VCaP (cell line): ENCODE data around the gene PNLIPRP2.

Source experiments
- H3K27ac ChIP-seq: fragments of 450-650 bp; 2 replicates; pipeline ENCODE4 v1.5.1; 2017
- TF ChIP-seq, protein P1 (sequence below): fragments of 450-650 bp; conservative IDR thresholded peaks from 2 replicates; pipeline ENCODE4 v1.5.1; 2017; ENCODE audit warnings: mild to moderate bottlenecking, moderate library complexity

PNLIPRP2 gene

GRCh38 chr10:116620423-116621400, at the start of gene PNLIPRP2:
Gene PNLIPRP2 (plus strand): TSS chr10:116620953.
- TF ChIP-seq, protein P1, sequence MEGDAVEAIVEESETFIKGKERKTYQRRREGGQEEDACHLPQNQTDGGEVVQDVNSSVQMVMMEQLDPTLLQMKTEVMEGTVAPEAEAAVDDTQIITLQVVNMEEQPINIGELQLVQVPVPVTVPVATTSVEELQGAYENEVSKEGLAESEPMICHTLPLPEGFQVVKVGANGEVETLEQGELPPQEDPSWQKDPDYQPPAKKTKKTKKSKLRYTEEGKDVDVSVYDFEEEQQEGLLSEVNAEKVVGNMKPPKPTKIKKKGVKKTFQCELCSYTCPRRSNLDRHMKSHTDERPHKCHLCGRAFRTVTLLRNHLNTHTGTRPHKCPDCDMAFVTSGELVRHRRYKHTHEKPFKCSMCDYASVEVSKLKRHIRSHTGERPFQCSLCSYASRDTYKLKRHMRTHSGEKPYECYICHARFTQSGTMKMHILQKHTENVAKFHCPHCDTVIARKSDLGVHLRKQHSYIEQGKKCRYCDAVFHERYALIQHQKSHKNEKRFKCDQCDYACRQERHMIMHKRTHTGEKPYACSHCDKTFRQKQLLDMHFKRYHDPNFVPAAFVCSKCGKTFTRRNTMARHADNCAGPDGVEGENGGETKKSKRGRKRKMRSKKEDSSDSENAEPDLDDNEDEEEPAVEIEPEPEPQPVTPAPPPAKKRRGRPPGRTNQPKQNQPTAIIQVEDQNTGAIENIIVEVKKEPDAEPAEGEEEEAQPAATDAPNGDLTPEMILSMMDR, result no peak
- no peak within 1 kb of the TSS for H3K27ac ChIP-seq

DNA sequence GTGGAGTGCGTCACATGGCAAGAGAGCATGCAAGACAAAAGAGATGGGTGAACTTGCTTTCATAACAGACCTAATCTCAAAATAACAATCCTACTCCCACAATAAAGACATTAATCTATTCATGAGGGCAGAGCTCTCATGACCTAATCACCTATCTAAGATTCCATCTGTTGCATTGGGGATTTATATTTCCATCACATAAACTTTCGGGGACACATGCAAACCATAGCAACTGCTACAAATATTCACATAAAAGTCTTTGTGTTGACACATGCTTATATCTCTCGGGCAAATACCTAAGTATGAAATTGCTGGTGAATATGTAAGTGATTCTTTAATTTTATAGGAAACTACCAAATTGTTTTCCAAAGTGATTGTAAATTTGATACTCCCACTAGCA, 46.0 kb upstream of the PNLIPRP2 start:
- H3K27ac ChIP-seq, result no peak overlapping the region
- TF ChIP-seq, protein P1, result no peak

DNA sequence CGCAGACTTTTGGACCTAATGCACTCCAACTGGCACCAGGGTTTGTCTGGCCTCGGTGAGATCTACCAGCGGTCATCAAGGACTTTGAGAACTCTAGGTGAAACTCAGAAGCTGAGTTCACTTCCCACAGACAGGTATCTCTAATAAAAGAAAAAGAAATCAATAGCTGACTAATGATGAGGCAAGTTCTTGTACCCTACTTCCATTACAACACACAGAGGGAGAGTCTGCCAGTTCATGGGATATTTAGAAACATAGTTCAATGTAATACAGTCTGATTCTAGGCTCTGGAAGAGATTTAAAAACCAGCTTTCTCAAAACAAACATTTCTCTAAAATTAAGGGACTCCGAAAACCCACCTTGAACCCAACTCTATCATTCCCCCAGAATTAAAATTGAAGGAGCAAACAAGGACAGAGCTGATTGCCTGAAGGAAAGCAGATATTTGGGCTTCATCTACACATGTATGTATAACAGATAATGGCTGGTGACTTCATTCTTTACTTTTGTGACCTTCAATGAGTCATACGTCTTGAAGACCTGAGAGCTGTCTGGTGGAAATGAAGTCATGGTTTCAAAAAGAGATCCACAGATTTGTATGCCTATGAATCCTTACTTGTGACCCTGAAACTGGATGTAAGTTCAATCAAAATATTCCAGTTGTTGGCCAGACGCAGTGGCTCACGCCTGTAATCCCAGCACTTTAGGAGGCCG, 32.7 kb upstream of the PNLIPRP2 start:
- H3K27ac ChIP-seq, result no peak overlapping the region
- TF ChIP-seq, protein P1, result no peak

GRCh38 chr10:116588995-116589394, 31.8 kb upstream of the PNLIPRP2 start:
- H3K27ac ChIP-seq, result no peak overlapping the region
- TF ChIP-seq, protein P1, result no peak

DNA sequence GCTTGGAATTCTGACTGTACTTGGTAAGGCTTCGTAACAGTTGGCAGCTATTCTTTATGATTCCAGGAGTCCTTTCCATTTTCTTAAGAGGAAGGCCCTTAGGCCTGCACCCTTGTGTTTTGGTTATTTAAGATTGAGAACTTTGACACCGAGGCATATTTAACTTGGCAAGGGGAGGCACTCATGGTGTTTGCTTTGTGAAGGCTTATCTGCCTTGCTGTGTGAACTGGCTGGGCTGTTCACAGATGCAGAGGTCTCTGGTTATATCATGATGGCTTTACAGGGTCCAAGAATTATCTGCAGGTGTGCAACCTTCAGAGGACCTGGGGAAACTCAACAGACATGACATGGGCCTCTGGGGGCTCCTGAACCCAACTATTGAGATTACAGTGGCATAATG, 30.8 kb upstream of the PNLIPRP2 start:
- H3K27ac ChIP-seq, result no peak overlapping the region
- TF ChIP-seq, protein P1, result no peak

DNA sequence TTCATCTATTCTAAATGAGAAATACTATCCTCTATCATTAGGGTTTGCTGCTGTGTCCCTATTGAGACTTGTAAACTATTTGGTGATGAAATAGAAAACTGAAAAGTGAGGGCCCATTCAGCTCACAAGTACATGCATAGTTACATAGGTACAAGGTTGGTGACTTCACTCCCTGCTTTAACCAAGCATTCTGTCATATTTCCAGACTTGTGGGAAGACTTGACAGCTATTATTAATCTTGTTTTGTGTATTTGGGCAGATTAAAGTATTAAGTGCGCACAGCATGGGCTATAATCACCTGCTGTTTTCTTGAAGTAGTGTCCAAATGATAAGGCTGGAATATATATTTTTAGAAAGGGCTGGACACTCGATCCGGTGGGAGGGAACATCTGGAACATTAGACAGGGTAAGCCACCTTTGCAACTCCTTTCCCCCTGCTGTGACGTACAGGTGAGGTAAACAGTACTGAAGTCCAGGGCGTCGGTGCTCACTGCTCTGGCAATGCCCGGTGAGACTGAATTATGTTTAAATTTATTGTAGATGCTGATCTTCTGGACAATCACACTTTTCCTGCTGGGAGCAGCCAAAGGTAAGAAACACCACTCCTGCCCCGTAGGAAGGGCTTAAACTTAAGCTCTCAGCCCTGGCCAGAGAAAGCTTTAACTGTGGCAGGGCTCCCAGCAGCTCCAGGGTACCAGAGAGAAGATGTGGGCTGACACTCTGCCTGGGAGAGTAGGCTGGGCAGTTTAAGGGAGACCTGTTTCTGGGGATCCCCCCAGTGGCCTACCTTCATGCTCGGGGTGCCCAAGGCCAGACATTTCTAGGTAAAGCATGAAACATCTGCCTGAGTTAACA, 29.9 kb upstream of the PNLIPRP2 start, which contains the start of gene PNLIPRP1:
Gene PNLIPRP1, plus strand, starts transcription at position 370 of the 855 bp plus-strand sequence. Its CDS starts 171 bp downstream, at position 541.
- TF ChIP-seq, protein P1, result no peak

More for the DNA sequence above, 29.9 kb upstream of the PNLIPRP2 start, which contains the start of gene PNLIPRP1:
- no peak within 1 kb of the TSS for H3K27ac ChIP-seq
